ENCODE results near the gene GPX7.
A peak's percentile ranks its signal among the peaks of the same experiment; 100 is the strongest.

Gene GPX7

DNA sequence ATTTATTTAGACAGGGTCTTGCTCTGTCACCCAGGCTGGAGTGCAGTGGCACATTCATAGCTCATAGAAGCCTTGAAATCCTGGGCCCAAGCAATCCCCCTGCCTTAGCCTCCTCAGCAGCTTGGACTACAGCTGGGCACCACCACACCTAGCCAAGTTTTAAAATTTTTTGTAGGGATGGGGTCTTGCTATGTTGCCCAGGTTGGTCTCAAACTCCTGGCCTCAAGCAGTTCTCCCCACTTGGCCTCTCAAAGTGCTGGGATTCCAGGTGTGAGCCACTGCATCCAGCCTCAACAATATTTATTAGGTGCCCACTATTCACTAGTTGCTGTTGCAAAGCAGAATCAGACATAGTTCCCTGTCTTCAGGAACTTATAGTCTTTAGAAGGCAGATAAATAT lies 14.1 kb upstream of the GPX7 start:
- no peak for DNase-seq

DNA sequence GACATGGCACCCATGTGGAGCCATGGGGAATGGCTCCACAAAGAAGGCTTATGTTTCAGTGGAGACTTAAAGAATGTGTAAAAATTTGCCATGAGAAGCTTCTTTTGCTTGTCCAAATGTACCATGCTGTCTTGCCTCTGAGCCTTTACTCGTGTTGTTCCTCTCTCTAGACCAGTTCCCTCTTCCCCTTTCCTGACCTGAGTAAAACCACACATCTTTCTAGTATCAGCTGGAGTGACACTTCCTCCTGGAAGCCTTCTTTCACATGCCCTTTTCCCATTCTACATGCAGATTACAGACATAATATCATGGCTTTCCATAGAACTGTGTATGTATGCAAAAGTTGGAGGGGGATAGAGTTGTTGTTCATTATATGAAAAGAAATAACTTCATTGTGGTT lies 13.6 kb upstream of the GPX7 start:
- DNase-seq: no peak

DNA sequence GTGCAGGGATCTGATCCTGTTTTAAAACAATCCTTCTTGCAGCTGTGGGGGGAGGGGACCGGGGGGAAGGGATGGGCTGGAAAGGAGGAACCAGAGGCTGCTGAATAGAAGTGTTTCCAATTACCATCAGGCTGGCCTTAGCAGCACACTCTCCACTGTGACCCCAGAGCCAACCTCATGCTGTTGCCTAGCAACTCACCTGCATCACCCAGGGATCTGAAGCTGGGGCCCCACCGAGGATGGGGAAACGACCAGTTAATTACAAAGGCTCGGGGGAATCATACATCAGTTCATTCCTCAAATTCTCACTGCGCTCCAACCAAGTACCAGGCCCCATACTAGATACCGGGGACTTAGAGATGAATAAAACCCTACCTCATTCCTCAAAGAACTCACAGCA lies 11.9 kb upstream of the GPX7 start:
- DNase-seq: no peak

DNA sequence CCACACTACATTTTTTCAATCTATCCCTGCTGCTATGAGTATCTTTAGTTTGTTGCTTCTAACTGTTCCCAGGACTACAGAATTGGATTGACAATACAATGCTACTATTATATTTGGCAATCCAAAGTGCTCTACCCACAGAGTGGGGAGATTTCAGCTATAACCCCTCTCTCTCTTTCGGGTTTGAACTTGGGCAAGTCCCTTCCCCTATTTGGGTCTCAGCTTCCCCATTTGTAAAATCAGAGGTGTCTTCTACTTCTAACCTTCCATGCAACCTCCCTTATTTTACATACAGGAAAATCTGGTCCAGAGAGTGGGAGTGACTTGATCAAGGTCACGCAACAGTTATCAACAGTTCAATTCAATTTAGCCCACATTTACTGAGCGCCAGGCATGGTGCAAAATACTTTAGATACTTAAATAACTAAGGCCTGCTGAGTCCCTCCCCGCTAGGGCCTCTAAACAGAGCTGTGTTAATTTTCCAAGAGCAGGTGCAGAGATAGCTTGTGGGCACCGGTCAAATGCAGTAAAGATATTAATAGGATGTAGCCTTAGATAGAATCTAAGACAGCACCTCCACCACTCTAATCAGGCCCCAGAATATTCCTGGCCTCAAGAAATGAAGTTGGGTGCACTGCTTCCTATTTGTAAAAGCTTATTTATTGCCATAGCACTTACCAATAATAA lies 9.4 kb upstream of the GPX7 start:
- DNase-seq: no peak

DNA sequence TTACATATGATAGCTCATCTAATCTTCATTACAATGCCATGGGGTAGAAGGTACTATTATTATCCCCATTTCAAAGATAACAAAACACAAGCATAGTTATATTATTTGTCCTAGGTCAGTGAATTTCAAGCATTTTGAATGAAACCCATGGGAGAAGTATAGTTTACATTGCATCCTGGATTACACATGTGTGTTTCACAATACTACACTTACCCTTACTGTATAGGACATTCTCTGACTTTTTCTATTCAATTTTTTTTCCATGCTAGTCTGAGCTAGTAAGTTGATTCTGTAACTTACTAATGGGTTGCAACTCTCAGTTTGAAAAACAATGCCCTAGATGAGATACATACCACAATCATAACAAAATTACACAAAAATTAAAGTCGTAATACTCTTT lies 8.7 kb upstream of the GPX7 start:
- no peak for DNase-seq

DNA sequence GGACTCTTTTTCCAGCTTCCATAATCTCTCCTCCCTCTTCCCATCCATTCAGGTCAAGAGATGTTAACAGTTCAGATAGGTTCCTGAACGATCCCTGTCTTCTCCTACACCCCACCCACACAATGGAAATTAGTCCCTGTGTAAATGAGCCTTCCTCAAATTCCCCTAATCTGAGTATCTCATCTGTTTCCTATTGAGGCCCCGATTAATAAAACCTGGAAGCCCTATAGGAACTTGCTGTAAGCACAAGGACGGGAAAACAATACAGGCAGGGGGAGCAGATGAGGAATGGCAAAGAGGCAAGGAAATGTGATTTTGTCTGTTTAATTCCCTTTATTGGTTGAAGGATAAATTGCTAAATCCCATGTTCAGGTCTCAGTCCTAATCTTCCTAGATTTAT lies 7.1 kb upstream of the GPX7 start:
- no peak for DNase-seq

DNA sequence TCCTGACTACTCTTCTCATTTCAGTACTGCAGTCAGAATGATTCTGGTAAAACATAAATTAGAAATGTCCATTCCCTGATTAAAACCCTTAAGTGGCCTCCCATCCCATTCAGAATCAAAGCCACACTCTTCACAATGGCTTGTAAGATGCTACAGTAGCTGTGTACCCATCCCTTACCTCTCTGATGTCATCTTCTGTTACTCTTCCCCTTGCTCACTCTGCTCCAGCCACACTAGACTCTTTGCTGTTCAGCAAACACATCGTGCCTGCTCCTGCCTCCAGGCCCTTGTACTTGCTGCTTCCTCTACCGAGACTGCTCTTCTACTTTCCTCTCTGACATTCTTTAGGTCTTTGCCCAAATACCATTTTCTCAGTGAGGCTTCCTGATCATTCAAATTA lies 4.3 kb upstream of the GPX7 start:
- DNase-seq: no peak

DNA sequence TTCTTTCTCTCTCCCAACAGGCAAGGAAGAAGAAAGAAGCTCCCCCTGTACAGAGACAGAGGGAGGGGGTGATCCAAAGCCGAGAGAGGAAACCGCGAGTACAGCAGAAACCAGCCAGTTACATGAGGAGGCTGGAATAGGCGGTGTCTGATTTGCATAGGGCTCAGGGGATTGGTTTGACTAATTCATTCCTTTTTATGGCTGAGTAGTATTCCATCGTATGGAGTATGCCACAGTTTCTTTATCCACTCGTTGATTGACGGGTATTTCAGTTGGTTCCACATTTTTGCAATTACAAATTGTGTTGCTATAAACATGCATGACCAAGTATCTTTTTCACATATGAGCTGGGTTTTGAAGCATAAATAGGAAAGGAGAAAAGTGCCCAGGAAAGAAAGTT lies 3.4 kb upstream of the GPX7 start:
- DNase-seq: no peak

DNA sequence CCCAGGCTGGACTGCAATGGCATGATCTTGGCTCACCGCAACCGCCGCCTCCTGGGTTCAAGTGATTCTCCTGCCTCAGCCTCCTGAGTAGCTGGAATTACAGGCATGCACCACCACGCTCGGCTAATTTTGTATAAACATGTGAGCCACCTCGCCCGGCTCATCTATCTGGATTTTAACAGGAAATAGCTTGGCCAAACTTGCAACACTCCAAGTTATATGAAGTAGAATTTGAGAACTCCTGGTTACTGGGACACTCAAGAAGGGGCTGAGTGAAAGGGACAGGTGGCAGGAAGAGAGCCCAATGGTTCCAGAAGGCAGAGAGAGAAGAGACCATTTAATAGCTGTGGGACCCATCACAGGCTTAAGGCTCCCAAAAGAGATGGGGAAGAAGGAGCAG lies 2.9 kb upstream of the GPX7 start:
- no peak for DNase-seq

DNA sequence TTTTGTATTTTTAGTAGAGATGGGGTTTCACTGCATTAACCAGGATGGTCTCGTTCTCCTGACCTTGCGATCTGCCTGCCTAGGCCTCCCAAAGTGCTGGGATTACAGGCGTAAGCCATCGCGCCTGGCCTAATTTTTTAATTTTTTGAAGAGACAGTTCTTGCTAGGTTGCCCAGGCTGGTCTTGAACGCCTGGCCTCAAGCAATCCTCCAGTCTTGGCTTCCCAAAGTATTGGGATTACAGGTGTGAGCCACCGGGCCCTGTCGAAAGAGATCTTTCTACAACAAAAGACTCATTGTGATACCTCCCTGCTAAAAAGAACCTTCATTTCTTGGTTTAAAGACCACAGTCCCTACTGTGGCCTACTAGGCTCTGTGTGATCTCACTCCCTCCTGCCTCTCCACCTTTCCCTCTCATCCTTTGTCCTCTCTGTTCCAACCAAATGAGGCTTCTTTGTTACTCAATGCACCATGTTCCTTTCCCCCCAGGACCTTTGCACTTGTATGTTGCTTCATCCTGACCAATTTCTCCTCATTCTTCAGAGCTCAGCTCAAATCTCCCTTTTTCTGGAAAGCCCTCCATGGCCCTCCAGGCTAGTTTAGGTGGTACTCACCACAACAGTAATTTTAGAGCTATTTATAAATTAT lies 1.5 kb upstream of the GPX7 start:
- no peak for DNase-seq

DNA sequence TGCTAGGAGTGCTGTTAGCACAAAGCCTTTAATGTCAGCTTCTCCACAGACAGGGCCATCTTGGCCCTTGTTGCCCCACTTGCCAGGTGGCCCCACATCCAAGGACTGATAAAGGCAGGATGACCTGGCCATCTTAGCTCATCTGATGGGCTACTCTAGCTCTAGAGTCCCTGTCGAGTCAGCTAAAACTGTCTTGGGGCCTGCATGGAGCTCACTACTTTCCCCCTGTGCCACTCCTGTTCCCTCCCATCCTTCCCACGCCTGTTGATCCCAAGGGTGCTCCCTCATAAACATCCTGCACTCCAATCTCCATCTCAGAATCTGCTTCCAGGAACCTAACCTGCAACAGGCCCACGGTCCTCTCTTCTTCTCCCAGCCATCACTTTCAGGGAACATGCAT lies 652 bp upstream of the GPX7 start:
- no peak for DNase-seq

DNA sequence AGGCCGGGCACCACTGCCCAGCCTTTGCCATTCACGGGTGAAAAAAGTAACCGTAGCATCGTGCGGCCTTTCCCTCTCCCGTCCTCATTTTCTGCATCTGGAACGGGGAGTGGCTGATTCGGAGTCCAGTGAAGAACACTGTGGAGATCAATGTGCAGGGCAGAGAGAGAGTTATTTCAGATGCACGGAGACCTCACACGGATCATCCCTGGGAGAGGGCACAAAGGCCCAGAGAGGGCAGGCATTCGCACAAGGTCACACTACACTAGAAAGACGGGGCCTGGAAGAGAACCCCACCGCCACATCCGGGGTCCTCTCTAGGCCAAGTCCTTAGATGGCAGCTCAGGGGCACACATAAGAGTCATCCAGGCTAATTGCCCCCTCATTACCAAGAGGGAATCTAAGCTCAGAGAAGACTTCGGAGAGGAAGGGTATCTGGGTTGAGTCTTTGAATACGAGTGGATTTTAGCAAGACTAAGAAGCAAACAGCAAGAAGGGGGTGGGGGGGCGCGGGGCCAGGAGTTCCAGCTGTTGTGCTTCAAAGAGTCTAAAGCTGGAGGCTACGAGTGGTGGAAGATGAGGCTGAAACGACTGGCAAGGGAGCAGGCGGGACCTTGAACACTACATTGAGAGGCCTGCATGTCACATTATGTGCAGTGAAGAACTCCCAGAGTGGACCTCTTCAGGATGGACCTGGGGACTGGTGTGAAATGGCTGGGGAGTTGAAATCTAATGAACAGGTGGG lies 857 bp downstream of the GPX7 start:
- peak in 1 of 5 experiments; percentile 64 for DNase-seq

DNA sequence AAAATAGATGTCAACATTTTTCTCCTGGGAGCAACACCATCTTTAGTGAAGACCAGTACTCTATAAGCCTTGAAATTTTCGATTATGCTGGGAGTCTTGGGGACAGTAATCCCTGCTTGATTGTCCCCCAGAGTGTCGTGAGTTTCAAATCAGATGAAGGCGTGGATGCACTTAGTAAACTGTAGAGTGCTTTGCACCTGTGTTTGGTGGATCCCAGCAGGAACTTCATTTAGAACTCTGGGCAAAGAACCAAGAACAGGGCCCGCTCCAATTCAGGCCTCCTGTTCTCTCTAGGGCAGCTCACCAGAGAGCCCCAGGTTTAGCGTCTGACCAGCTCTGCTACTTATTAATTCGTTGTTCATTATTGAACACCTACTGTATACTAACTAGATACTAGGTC lies 1.5 kb downstream of the GPX7 start:
- DNase-seq: no peak

DNA sequence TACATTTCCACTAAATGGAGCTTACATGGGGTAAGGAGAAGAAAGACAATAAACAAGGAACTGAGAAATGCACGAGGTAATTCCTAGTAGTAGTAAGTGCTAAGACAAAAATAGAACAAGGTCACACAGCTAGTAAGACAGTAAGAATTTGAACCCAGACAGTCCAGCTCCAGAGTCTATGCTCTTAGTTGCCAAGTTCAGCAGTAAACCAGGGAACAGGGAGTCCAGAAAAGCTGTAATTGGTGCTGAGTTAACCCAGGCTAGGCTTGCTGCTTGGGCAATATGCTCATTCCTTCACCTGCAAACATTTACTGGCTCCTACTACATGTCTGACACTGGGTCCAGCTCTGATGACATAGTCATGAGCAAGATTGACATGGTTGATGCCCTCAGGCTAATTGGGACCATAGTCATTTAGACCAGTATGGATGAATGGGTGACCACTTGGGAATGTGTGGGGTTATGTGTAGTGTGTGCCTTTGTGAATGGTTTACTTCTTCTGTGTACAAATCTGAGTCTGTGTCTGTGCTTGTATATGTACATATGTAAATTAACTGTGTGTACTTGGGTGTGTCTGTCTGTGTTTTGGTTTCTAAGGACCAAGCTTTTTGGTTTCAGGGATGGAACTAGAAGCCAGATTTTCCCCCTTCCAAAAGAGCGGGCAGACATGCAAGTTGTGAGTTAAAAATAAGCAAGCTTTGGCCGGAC lies 2.0 kb downstream of the GPX7 start:
- no peak for DNase-seq

DNA sequence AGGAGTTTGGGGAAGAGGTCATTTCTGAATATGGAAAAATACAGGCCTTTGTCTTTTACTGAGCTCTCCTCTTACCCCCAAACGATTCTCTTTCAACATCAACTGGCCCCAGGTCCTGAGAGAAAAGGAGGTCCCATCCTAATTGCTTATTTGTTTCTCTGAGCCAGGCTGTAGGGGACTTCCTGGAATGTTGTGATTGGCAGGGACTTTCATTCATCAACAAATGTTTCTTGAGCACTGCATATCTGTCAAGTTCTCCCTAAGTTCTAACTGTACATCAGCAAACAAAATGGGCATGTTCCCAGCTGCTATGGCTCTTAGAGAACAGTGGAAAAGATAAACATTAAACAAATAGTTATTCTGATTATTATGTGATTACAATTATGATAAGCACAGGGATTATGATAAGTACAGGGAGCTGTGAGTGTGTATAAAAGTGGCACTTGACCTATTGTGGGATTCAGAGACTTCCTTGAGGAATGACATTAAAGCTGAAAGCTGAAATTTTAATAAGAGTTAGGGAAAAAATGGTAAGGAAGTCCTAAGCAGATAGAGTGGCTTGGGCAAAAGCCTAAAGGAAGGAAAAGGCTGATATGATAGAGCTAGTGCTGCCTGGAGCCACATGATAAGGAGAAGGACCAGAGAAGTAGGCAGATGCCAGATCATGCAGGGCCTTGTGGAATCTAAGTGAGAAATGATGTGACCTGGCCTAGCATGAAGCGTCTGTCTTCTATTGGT lies 11.6 kb downstream of the GPX7 start:
- DNase-seq: no peak

DNA sequence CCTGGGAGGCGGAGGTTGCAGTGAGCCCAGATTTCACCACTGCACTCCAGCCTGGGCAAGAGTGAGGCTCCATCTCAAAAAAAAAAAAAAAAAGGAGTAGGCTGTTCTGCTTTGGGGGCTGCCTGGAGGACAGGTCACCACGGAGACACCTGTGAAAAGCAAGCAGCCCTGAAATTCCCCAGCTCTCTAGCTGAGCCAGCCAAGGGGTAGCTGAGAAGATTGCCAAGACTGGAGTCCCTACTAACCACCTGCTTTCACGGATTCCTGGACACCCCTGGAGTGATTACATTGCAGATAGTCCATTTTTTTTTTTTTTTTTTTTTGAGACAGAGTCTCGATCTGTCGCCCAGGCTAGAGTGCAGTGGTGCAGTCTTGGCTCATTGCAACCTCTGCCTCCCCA lies 12.5 kb downstream of the GPX7 start:
- DNase-seq: no peak

DNA sequence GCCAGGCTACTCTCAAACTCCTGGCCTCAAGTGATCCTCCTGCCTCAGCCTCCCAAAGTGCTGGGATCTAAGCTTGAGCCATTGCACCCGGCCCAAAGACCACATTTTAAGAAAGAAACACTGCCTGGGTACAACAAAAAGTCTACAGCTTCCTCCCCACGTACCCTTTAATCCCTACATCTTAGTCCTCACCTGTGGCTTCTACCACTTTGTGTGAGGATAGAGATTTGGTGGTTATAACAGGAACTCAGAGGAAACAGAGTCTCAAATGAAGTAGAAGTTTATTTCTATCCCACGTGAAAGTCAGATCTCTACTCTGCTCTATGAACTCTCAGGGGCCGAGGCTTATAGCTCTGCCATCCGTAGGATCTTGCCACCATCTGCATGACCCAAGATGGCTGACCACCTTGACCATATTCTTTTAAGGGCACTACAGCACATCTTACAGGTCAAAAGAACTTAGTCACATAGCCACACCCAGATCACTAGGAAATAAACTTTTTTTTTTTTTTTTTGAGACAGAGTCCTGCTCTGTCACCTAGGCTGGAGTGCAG lies 13.4 kb downstream of the GPX7 start:
- DNase-seq: no peak

DNA sequence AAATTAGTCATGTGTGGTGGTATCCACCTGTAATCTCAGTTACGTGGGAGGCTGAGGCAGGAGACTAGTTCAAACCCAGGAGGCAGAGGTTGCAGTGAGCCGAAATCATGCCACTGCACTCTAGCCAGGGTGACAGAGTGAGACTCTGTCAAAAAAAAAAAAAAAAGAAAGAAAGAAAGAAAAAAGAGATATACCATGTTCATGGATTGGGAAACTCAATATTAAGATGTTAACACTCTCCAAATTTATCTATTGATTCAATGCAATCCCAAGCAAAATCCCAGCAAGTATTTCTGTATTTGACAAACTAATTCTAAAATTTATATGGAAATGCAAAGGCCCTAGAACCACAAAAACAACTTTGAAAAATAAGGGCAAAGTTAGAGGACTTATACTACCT lies 19.8 kb downstream of the GPX7 start:
- DNase-seq: no peak

DNA sequence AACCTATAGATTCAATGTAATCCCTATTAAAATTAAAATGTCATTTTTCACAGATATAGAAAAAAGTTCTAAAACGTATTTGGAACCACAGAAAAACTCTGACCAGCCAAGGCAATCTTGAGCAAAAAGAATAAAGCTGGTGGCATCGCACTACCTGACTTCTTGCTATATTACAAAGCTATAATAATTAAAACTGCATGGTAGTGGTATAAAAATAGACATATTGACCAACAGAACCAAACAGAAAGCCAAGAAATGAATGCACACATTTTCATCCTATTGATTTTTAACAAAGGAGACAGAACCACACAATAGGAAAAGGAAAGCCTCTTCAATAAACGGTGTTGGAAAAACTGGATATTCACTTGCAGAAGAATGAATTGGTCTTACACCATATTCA lies 21.6 kb downstream of the GPX7 start:
- no peak for DNase-seq

DNA sequence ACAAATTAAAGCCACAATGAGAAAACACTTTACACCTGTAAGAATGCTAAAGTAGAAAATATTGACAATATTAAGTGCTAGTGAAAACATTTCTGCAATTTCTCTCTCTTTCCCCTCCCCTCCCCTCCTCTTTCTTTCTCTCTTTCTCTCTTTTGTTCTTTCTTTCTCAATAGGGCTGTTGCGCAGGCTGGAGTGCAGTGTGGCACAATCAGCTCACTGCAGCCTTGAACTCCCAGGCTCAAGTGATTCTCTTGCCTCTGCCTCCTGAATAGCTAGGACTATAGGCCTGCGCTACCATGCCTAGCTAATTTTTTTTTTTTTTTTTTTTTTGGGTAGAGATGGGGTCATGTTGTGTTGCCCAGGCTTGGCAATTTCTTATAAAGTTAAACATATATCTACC lies 24.9 kb downstream of the GPX7 start:
- DNase-seq: no peak

DNA sequence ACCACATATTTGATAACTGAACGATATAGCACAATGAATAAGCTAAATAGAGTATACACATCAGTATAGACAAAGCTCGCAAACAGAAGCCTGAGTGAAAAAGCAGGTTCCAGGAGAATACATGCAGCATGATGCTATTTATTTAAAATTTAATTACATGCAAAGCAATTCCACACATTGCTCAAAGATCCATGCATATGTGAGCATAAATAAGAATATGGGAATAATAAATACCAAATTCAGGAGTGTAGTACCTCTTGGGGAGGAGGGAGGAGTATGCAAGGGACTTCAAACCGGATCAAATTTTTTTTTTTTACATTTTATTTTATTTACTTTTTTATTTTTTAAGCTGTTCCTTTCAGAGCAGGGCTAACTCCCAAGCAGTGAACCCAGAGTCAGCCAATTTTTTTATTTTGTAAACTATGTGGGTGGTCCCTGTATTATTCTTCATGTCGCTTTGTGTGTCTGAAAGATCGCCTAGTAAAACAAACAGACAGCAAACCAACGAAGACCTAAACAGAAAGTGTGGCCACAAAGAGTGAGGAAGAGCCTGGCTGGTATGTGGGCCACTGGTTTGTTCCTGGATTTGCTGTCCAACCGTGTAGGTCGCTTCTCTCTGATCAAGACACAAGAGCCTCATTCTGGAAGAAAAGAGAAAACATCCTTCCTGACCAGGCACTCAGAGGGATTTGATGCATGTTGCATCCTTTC lies 26.6 kb downstream of the GPX7 start:
- no peak for DNase-seq

DNA sequence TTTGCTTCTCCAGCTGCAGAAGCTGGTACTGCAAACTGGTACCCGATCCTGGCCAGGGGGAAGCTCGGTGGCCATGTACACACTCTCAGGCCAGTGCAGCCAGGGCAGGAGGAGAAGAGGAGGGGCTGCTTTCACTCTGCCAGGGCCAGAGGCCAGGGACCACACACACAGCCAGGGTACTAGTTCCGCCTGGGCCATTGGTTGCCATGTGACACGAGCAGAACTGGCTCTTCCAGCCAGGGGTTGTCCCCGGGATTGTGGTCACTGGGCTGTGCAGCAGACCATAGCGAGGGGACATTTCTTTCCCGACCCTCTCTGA lies 27.1 kb downstream of the GPX7 start:
- no peak for DNase-seq

Measured in T-helper 2 cell (primary cell).